ENCODE results near the gene HK2. TPM values are rescaled to one million over a fixed set of nuclear protein-coding genes. Genes with fewer than 3 reads are reported as not detected.

The HK2 gene
- total and polyA plus RNA-seq, 2 experiments from 2014 or later, result 24.2 to 25.3 TPM

- no peak overlapping the region for H3K9ac ChIP-seq
- H3K4me2 ChIP-seq (ENCODE audit: unreplicated experiment), result no peak overlapping the region
- no peak overlapping the region for H3K4me3 ChIP-seq
- peaks cover 20% of the 10 kb centered on the region for H3K36me3 ChIP-seq (ENCODE audit: low read depth)
- H3K9me2 ChIP-seq (ENCODE audit: insufficient read depth), result no peaks in the 10 kb centered on the region
- no peaks in the 10 kb centered on the region for H3K27me3 ChIP-seq (replicated peaks; ENCODE audit: insufficient read depth)
- H3K79me2 ChIP-seq (ENCODE audit: insufficient read depth), result peaks cover 87% of the 10 kb centered on the region
- WGBS, 2 experiments (ENCODE audit: low coverage in 1 of 2, low lambda C conversion rate in 2 of 2, missing lambda C conversion rate in 2 of 2), result 81 to 83% methylated on average over 15 of the region's 15 CpGs
- no peak for DNase-seq
- no peak for TF ChIP-seq EZH2 (IDR thresholded peaks at IDR 0.05; ENCODE audit: insufficient read depth, poor library complexity, severe bottlenecking)
- no peak for TF ChIP-seq EZH2phosphoT487 (IDR thresholded peaks at IDR 0.05; ENCODE audit: insufficient read depth, low read depth)
- H2AFZ ChIP-seq, result no peak overlapping the region
- H3K4me1 ChIP-seq (ENCODE audit: insufficient read depth), result peaks cover 25% of the 10 kb centered on the region
- peaks cover 15% of the 10 kb centered on the region; the same call in 1 of the 2 replicates for H3F3A ChIP-seq (ENCODE audit: insufficient read depth)
- H4K20me1 ChIP-seq (ENCODE audit: insufficient read depth), result no peaks in the 10 kb centered on the region
- in situ Hi-C loops (cut with MboI), result no loop called here
- no peaks in the 10 kb centered on the region for H3K9me3 ChIP-seq (ENCODE audit: low read depth)
- H3K27ac ChIP-seq, result no peak overlapping the region
These were observed 32.1 kb downstream of the HK2 start for GRCh38 chr2:74865770-74866674.

GRCh38 chr2:74867841-74868658, 34.1 kb downstream of the HK2 start:
- H3K27me3 ChIP-seq (replicated peaks; ENCODE audit: insufficient read depth), result no peaks in the 10 kb centered on the region
- in situ Hi-C loops (cut with MboI), result no loop called here
- peak overlapping the region; percentile 34 for H3K9ac ChIP-seq
- no peaks in the 10 kb centered on the region for H3K9me2 ChIP-seq (ENCODE audit: insufficient read depth)
- peak; percentile 84 for DNase-seq
- no peaks in the 10 kb centered on the region for H4K20me1 ChIP-seq (ENCODE audit: insufficient read depth)
- 41 to 46% methylated on average over 14 of the region's 14 CpGs for WGBS, 2 experiments (ENCODE audit: low coverage in 1 of 2, low lambda C conversion rate in 2 of 2, missing lambda C conversion rate in 2 of 2)
- H3K4me2 ChIP-seq (ENCODE audit: unreplicated experiment), result peak overlapping the region; percentile 23
- H3K4me3 ChIP-seq, result no peak overlapping the region
- H3K27ac ChIP-seq, result peak overlapping the region; percentile 55
- no peak overlapping the region for H2AFZ ChIP-seq
- H3K79me2 ChIP-seq (ENCODE audit: insufficient read depth), result peaks cover 77% of the 10 kb centered on the region
- H3K9me3 ChIP-seq (ENCODE audit: low read depth), result no peaks in the 10 kb centered on the region
- TF ChIP-seq EZH2phosphoT487 (IDR thresholded peaks at IDR 0.05; ENCODE audit: insufficient read depth, low read depth), result no peak
- no peak for TF ChIP-seq EZH2 (IDR thresholded peaks at IDR 0.05; ENCODE audit: insufficient read depth, poor library complexity, severe bottlenecking)
- H3K36me3 ChIP-seq (ENCODE audit: low read depth), result peaks cover 26% of the 10 kb centered on the region
- peaks cover 25% of the 10 kb centered on the region for H3K4me1 ChIP-seq (ENCODE audit: insufficient read depth)
- peaks cover 15% of the 10 kb centered on the region; the same call in 1 of the 2 replicates for H3F3A ChIP-seq (ENCODE audit: insufficient read depth)

GRCh38 chr2:74869517-74869916, 35.6 kb downstream of the HK2 start:
- Histone ChIP-seq H3K27me3 (replicated peaks; ENCODE audit: insufficient read depth) (no peaks in the 10 kb centered on the region), H3F3A (ENCODE audit: insufficient read depth) (peaks cover 20% of the 10 kb centered on the region), H3K79me2 (ENCODE audit: insufficient read depth) (peaks cover 72% of the 10 kb centered on the region), H3K36me3 (ENCODE audit: low read depth) (peaks cover 35% of the 10 kb centered on the region), H4K20me1 (ENCODE audit: insufficient read depth) (no peaks in the 10 kb centered on the region), H3K4me3 (no peak overlapping the region), H2AFZ (no peak overlapping the region), H3K9ac (no peak overlapping the region), H3K4me1 (ENCODE audit: insufficient read depth) (peaks cover 32% of the 10 kb centered on the region), H3K27ac (no peak overlapping the region), H3K4me2 (ENCODE audit: unreplicated experiment) (no peak overlapping the region), H3K9me2 (ENCODE audit: insufficient read depth) (no peaks in the 10 kb centered on the region), H3K9me3 (ENCODE audit: low read depth) (no peaks in the 10 kb centered on the region)
- no peak for DNase-seq
- in situ Hi-C loops (cut with MboI), result no loop called here
- TF ChIP-seq EZH2 (IDR thresholded peaks at IDR 0.05; ENCODE audit: insufficient read depth, poor library complexity, severe bottlenecking), result no peak
- TF ChIP-seq EZH2phosphoT487 (IDR thresholded peaks at IDR 0.05; ENCODE audit: insufficient read depth, low read depth), result no peak
- WGBS, 2 experiments (ENCODE audit: low coverage in 1 of 2, low lambda C conversion rate in 2 of 2, missing lambda C conversion rate in 2 of 2), result 96% methylated on average over 6 of the region's 6 CpGs

GRCh38 chr2:74870951-74871350, 37.0 kb downstream of the HK2 start:
- Histone ChIP-seq H4K20me1 (ENCODE audit: insufficient read depth) (no peaks in the 10 kb centered on the region), H3K27me3 (replicated peaks; ENCODE audit: insufficient read depth) (no peaks in the 10 kb centered on the region), H3K9me3 (ENCODE audit: low read depth) (no peaks in the 10 kb centered on the region), H3K79me2 (ENCODE audit: insufficient read depth) (peaks cover 58% of the 10 kb centered on the region), H2AFZ (no peak overlapping the region), H3K36me3 (ENCODE audit: low read depth) (peaks cover 35% of the 10 kb centered on the region), H3K4me1 (ENCODE audit: insufficient read depth) (peaks cover 33% of the 10 kb centered on the region), H3K9me2 (ENCODE audit: insufficient read depth) (no peaks in the 10 kb centered on the region), H3K4me2 (ENCODE audit: unreplicated experiment) (no peak overlapping the region), H3K4me3 (no peak overlapping the region), H3K9ac (no peak overlapping the region), H3F3A (ENCODE audit: insufficient read depth) (peaks cover 35% of the 10 kb centered on the region), H3K27ac (no peak overlapping the region)
- TF ChIP-seq EZH2 (IDR thresholded peaks at IDR 0.05; ENCODE audit: insufficient read depth, poor library complexity, severe bottlenecking) (no peak), EZH2phosphoT487 (IDR thresholded peaks at IDR 0.05; ENCODE audit: insufficient read depth, low read depth) (no peak)
- DNase-seq, result no peak
- WGBS, 2 experiments (ENCODE audit: low coverage in 1 of 2, low lambda C conversion rate in 2 of 2, missing lambda C conversion rate in 2 of 2), result 97 to 98% methylated on average over 4 of the region's 4 CpGs
- in situ Hi-C loops (cut with MboI), result no loop called here

Data from GM23248 (cell line).